ENCODE results near the gene GLYATL3. TPM values are rescaled to one million over a fixed set of nuclear protein-coding genes. Genes with fewer than 3 reads are reported as not detected.

Gene GLYATL3
- total RNA-seq, 4 donors from 2014 or later: not detected

DNA sequence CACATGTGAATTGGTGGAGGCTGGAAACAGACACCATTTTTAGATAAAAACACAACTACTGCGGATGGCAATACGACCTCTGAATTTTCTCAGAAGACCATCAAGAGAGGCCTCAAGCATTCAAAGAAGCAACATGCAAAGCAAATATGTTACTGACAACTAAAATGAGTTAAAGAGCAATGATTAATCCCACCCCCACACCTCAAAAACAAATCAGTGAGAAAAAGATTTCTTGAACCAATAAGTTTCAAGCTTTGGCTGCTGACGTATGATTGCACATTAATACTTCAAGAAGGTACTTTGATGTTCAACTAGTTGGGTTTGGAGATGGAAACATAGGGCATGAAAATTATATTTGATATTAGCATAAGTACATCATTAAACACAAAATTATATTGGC lies 37.7 kb upstream of the GLYATL3 start:
- DNase-seq (no peak), ATAC-seq (no peak)
- H3K4me1 ChIP-seq: peaks cover 12 to 30% of the 10 kb centered on the region in 2 donors
- intact Hi-C loops (cut with DNase I; ENCODE audit: low total_unique reads): no loop called here
- no peaks in the 10 kb centered on the region for H3K9me3 ChIP-seq
- in situ Hi-C loops (cut with MboI; ENCODE audit: low sequenced_read_pairs in 4 of 4): no loop called here
- H3K27me3 ChIP-seq: no peaks in the 10 kb centered on the region
- peak overlapping the region; percentile 86 to 91 (median 89) for H3K27ac ChIP-seq
- peak overlapping the region; percentile 65 to 85 (median 76) for H3K4me3 ChIP-seq
- H3K36me3 ChIP-seq: peaks cover 0 to 7% of the 10 kb centered on the region in 2 donors
- TF ChIP-seq POLR2A (IDR thresholded peaks at IDR 0.05): no peak
- TF ChIP-seq, protein P1, sequence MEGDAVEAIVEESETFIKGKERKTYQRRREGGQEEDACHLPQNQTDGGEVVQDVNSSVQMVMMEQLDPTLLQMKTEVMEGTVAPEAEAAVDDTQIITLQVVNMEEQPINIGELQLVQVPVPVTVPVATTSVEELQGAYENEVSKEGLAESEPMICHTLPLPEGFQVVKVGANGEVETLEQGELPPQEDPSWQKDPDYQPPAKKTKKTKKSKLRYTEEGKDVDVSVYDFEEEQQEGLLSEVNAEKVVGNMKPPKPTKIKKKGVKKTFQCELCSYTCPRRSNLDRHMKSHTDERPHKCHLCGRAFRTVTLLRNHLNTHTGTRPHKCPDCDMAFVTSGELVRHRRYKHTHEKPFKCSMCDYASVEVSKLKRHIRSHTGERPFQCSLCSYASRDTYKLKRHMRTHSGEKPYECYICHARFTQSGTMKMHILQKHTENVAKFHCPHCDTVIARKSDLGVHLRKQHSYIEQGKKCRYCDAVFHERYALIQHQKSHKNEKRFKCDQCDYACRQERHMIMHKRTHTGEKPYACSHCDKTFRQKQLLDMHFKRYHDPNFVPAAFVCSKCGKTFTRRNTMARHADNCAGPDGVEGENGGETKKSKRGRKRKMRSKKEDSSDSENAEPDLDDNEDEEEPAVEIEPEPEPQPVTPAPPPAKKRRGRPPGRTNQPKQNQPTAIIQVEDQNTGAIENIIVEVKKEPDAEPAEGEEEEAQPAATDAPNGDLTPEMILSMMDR (IDR thresholded peaks at IDR 0.05 in 4 of 5, conservative IDR thresholded peaks at IDR 0.05 in 1 of 5): no peak

DNA sequence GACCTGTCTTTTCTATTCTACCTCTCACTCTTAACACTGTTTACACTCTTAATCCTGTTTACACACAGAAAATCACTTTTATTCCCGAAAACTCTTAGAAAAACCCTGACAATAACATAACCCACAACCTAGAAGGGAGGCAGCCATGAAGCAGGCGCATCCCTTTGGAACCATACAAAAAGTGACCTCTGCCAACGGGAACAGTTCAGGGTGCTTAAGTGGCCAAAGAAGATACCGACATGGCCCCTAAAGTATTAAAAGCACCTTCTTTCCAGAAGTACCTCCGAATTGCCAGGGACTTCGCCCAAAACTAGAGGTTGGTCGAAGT lies 37.2 kb upstream of the GLYATL3 start:
- no peaks in the 10 kb centered on the region for H3K27me3 ChIP-seq
- H3K4me3 ChIP-seq: peak overlapping the region; percentile 65 to 85 (median 76)
- in situ Hi-C loops (cut with MboI; ENCODE audit: low sequenced_read_pairs in 4 of 4) (no loop called here), intact Hi-C loops (cut with DNase I; ENCODE audit: low total_unique reads) (no loop called here)
- peaks cover 12 to 30% of the 10 kb centered on the region in 2 donors for H3K4me1 ChIP-seq
- TF ChIP-seq, protein P1 (IDR thresholded peaks at IDR 0.05 in 4 of 5, conservative IDR thresholded peaks at IDR 0.05 in 1 of 5): no peak
- DNase-seq (no peak), ATAC-seq (peak; percentile 21 to 35)
- H3K9me3 ChIP-seq: no peaks in the 10 kb centered on the region
- peaks cover 0 to 6% of the 10 kb centered on the region in 2 donors for H3K36me3 ChIP-seq
- peak overlapping the region; percentile 86 to 91 (median 89) for H3K27ac ChIP-seq

DNA sequence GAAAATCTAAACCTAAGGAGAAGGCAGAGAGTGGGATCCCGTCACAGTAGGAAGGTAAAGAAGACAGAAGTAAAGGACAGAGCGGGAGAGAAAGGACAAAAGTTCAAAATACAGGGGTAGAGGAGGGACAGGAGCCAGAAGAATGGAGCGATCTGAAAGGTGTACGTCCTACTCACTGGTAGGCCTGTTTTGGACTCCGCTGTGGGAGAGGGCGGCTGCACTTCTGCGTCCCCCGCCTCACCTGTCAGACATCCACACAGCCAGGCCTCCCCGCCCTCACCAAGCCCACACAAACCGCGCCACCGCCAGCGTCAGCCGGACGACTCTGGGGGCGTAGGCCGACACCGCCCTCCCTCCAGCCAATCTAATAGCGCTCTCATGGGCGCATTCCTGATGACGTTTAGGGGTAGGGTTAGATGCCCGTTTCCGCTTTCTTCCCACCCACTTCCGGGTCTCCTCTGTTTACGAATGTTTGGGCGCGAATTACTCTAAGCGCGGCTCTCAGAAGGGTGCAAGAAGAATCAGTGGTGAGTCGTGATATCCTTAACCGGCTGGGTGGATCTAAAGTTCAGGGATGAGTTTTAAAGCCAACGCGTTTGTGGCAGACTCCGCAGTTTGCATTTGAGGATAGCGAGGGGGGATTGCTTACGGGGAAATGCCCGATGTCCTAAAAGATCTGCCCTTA lies 36.7 kb upstream of the GLYATL3 start, which contains the start of the genes CENPQ and MMUT:
TSS of gene CENPQ (plus strand) at position 444 of the 685 bp plus-strand sequence. CDS start 6,807 bp downstream, outside the sequence.
TSS of gene MMUT (minus strand) at position 327 of the 685 bp plus-strand sequence. CDS start 3,787 bp downstream, outside the sequence.
- in situ Hi-C loops (cut with MboI; ENCODE audit: low sequenced_read_pairs in 4 of 4) (no loop called here), intact Hi-C loops (cut with DNase I; ENCODE audit: low total_unique reads) (no loop called here)
- ATAC-seq (peak; percentile 100), DNase-seq (peak; percentile 91 to 93)
- Histone ChIP-seq H3K9me3 (no peaks in the 10 kb centered on the region), H3K27ac (peak within 1 kb of the TSS; percentile 86 to 91 (median 89)), H3K4me1 (peaks cover 12 to 30% of the 10 kb centered on the region in 2 donors), H3K36me3 (peaks cover 0 to under 1% of the 10 kb centered on the region in 2 donors), H3K4me3 (peak within 1 kb of the TSS; percentile 65 to 85 (median 76)), H3K27me3 (no peaks in the 10 kb centered on the region)
- TF ChIP-seq, protein P1 (IDR thresholded peaks at IDR 0.05 in 4 of 5, conservative IDR thresholded peaks at IDR 0.05 in 1 of 5): no peak
- peak; percentile 75 to 80 for TF ChIP-seq POLR2A (IDR thresholded peaks at IDR 0.05)

DNA sequence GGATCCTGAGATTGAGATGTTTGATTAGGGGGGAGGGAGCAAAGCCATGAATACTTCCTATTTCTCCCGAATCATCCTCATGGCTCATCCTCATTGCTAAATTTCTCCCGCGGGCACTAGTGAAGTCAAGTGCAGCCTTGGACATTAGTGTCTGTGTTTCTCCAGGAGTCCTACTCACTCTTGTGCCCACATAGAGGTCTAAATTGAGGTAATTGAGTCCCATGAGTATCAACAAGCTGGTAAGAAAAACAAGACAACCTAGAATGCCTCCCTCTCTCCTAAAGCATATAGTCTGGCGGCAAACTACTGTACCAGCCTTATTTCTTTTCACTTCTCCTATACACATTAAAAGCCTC lies 36.1 kb upstream of the GLYATL3 start:
- peaks cover 12 to 30% of the 10 kb centered on the region in 2 donors for H3K4me1 ChIP-seq
- intact Hi-C loops (cut with DNase I; ENCODE audit: low total_unique reads) (no loop called here), in situ Hi-C loops (cut with MboI; ENCODE audit: low sequenced_read_pairs in 4 of 4) (no loop called here)
- TF ChIP-seq POLR2A (IDR thresholded peaks at IDR 0.05): no peak
- TF ChIP-seq, protein P1 (IDR thresholded peaks at IDR 0.05 in 4 of 5, conservative IDR thresholded peaks at IDR 0.05 in 1 of 5): no peak
- no peaks in the 10 kb centered on the region for H3K36me3 ChIP-seq
- no peaks in the 10 kb centered on the region for H3K9me3 ChIP-seq
- H3K27ac ChIP-seq: peak overlapping the region; percentile 86 to 91 (median 89)
- H3K27me3 ChIP-seq: no peaks in the 10 kb centered on the region
- ATAC-seq: peak in 1 of 2 donors; percentile 12
- no peak for DNase-seq
- peak overlapping the region; percentile 65 to 85 (median 76) for H3K4me3 ChIP-seq
